SK-N-SH (cell line): ENCODE data around the gene KIF18A. TPM values are rescaled to one million over a fixed set of nuclear protein-coding genes. Genes with fewer than 3 reads are reported as not detected.
A peak's percentile ranks its signal among the peaks of the same experiment; 100 is the strongest.

ENCODE experiments used
- CTCF ChIA-PET: fragments of 300-600, 350-600 bp; formaldehyde crosslinking; extraction: SDS; loops from one replicate; lab custom pipeline; 2021; lab: Yijun Ruan, JAX
- POLR2A ChIA-PET: fragments of 350-600 bp; sonication (Branson Sonifier 250); formaldehyde crosslinking; extraction: SDS; loops from one replicate; lab custom pipeline; 2020; ENCODE audit warnings: antibody characterized with exemption, inconsistent platforms; lab: Yijun Ruan, JAX
- DNase-seq: peaks from one replicate; pipeline ENCODE4 v3.0.0; 2012
- H2AFZ ChIP-seq: fragments of 200-600 bp; sonication (generic); 2 replicates; pipeline ENCODE4 v1.8.1; 2016; ENCODE audit warnings: antibody characterized with exemption, mild to moderate bottlenecking, low read depth
- H3F3A ChIP-seq: fragments of 200-600 bp; sonication (generic); replicated peaks from 2 replicates; pipeline ENCODE3; 2016; ENCODE audit warnings: antibody characterized with exemption, mild to moderate bottlenecking; ENCODE audit not compliant: insufficient read depth
- H3K27ac ChIP-seq, 2 experiments: fragments of 200-500 bp in 1 of 2; fragments of 200-600 bp in 1 of 2; sonication (Bioruptor generic) in 1 of 2; sonication (generic), shearing (Covaris generic) in 1 of 2; 2 replicates each; pipeline versions ENCODE4 v1.5.1 to v1.6.1; 2014 to 2016; ENCODE audit warnings: low read depth in 2 of 2, inconsistent platforms in 1 of 2, low read length in 1 of 2, mild to moderate bottlenecking in 1 of 2, mixed read lengths in 1 of 2
- H3K27me3 ChIP-seq: fragments of 200-600 bp; sonication (generic), shearing (Covaris generic); 2 replicates; pipeline ENCODE4 v1.6.1; 2016; ENCODE audit warnings: mixed run types; ENCODE audit not compliant: insufficient read depth
- H3K36me3 ChIP-seq, 2 experiments: fragments of 200-500 bp in 1 of 2; fragments of 200-600 bp in 1 of 2; sonication (Bioruptor generic) in 1 of 2; sonication (generic) in 1 of 2; replicated peaks in 1 of 2; 2 replicates each; pipeline versions ENCODE3 to v1.5.1; 2014 to 2016; ENCODE audit warnings: low read length in 1 of 2, mild to moderate bottlenecking in 1 of 2; ENCODE audit not compliant: insufficient read depth in 2 of 2, control insufficient read depth in 1 of 2
- H3K4me1 ChIP-seq, 2 experiments: fragments of 200-500 bp in 1 of 2; fragments of 200-600 bp in 1 of 2; sonication (Bioruptor generic) in 1 of 2; sonication (generic), shearing (Covaris generic) in 1 of 2; 2 replicates each; pipeline versions ENCODE4 v1.5.1 to v1.6.1; 2014 to 2016; ENCODE audit warnings: low read depth in 1 of 2, low read length in 1 of 2, mixed run types in 1 of 2; ENCODE audit not compliant: insufficient read depth in 2 of 2, control insufficient read depth in 1 of 2
- H3K4me2 ChIP-seq: fragments of 200-600 bp; sonication (generic), shearing (Covaris generic); 2 replicates; pipeline ENCODE4 v1.6.1; 2017; ENCODE audit warnings: mixed run types
- H3K4me3 ChIP-seq, 2 experiments: fragments of 200-500 bp in 1 of 2; fragments of 200-600 bp in 1 of 2; sonication (Bioruptor generic) in 1 of 2; sonication (generic), shearing (Covaris generic) in 1 of 2; 2 replicates each; pipeline versions ENCODE4 v1.5.1 to v1.8.1; 2014 to 2016; ENCODE audit warnings: low read depth in 2 of 2, inconsistent platforms in 1 of 2, low read length in 1 of 2, mild to moderate bottlenecking in 1 of 2, mixed read lengths in 1 of 2, moderate library complexity in 1 of 2
- H3K79me2 ChIP-seq: fragments of 200-600 bp; sonication (generic); 2 replicates; pipeline ENCODE4 v1.8.1; 2017; ENCODE audit warnings: mild to moderate bottlenecking; ENCODE audit not compliant: insufficient read depth
- H3K9ac ChIP-seq: fragments of 200-600 bp; sonication (generic); 2 replicates; pipeline ENCODE4 v1.6.1; 2017; ENCODE audit warnings: mixed run types
- H3K9me2 ChIP-seq: fragments of 200-600 bp; sonication (generic); 2 replicates; pipeline ENCODE4 v1.6.1; 2017; ENCODE audit warnings: mixed run types
- H3K9me3 ChIP-seq: fragments of 200-600 bp; sonication (generic); 2 replicates; pipeline ENCODE4 v1.6.1; 2017; ENCODE audit warnings: mixed run types, mild to moderate bottlenecking, moderate library complexity
- H4K20me1 ChIP-seq: fragments of 200-600 bp; sonication (generic); 2 replicates; pipeline ENCODE4 v1.6.1; 2017; ENCODE audit warnings: mild to moderate bottlenecking, mixed run types; ENCODE audit not compliant: insufficient read depth
- CTCF ChIP-seq: fragments of 200-600 bp; sonication (generic); IDR thresholded peaks from 2 replicates; pipeline ENCODE4 v1.6.1; 2017; ENCODE audit warnings: antibody characterized with exemption, mild to moderate bottlenecking, moderate library complexity
- EP300 ChIP-seq, 2 experiments: IDR thresholded peaks; 2 replicates each; pipeline versions ENCODE4 v1.4.0 to v1.6.1; 2012; ENCODE audit warnings: borderline replicate concordance in 1 of 2, low read depth in 1 of 2, low read length in 1 of 2
- EZH2phosphoT487 ChIP-seq: fragments of 200-600 bp; sonication (generic); IDR thresholded peaks from 2 replicates; pipeline ENCODE4 v1.6.1; 2017; ENCODE audit warnings: low read depth, mixed run types, mild to moderate bottlenecking, antibody characterized with exemption, moderate library complexity, borderline replicate concordance
- FOSL2 ChIP-seq: IDR thresholded peaks from 2 replicates; pipeline ENCODE4 v1.4.0; 2012; ENCODE audit warnings: low read depth, mild to moderate bottlenecking, moderate library complexity, borderline replicate concordance
- FOXJ3 ChIP-seq: sonication (generic); formaldehyde crosslinking; IDR thresholded peaks from 2 replicates; pipeline ENCODE4 v1.5.1; 2020; ENCODE audit warnings: mild to moderate bottlenecking, missing genetic modification reagents
- FOXM1 ChIP-seq: IDR thresholded peaks from 2 replicates; pipeline ENCODE4 v1.4.0; 2012; ENCODE audit warnings: low read depth, mild to moderate bottlenecking
- GABPA ChIP-seq: IDR thresholded peaks from 2 replicates; pipeline ENCODE4 v1.4.0; 2012; ENCODE audit warnings: low read depth, mild to moderate bottlenecking
- GATA2 ChIP-seq: sonication (generic); formaldehyde crosslinking; IDR thresholded peaks from 2 replicates; pipeline ENCODE4 v1.5.0; 2020; ENCODE audit warnings: mild to moderate bottlenecking, missing genetic modification reagents
- IRF3 ChIP-seq: fragments of 150-350 bp; IDR thresholded peaks from 2 replicates; pipeline ENCODE4 v1.6.1; 2016; ENCODE audit warnings: mild to moderate bottlenecking, low read depth, low read length
- MAX ChIP-seq: IDR thresholded peaks from 2 replicates; pipeline ENCODE4 v1.4.0; 2012; ENCODE audit warnings: low read depth
- MEF2A ChIP-seq: IDR thresholded peaks from 2 replicates; pipeline ENCODE4 v1.4.0; 2012; ENCODE audit warnings: low read depth, borderline replicate concordance
- MXI1 ChIP-seq: IDR thresholded peaks from 2 replicates; pipeline ENCODE4 v1.6.1; 2012; ENCODE audit warnings: mild to moderate bottlenecking, low read depth, low read length, improper control_type of control experiment
- NFIC ChIP-seq: IDR thresholded peaks from 2 replicates; pipeline ENCODE4 v1.4.0; 2012; ENCODE audit warnings: borderline replicate concordance
- POLR2AphosphoS5 ChIP-seq: IDR thresholded peaks from 2 replicates; pipeline ENCODE4 v1.6.1; 2012; ENCODE audit warnings: low read depth, low read length
- RXRA ChIP-seq: IDR thresholded peaks from 2 replicates; pipeline ENCODE4 v1.4.0; 2012; ENCODE audit warnings: low read depth, mild to moderate bottlenecking, borderline replicate concordance
- TAF1 ChIP-seq: IDR thresholded peaks from 2 replicates; pipeline ENCODE4 v1.6.1; 2012; ENCODE audit warnings: low read depth, mild to moderate bottlenecking, low read length, moderate library complexity, borderline replicate concordance
- TCF12 ChIP-seq: IDR thresholded peaks from 2 replicates; pipeline ENCODE4 v1.4.0; 2012
- TEAD4 ChIP-seq: IDR thresholded peaks from 2 replicates; pipeline ENCODE4 v1.4.0; 2012; ENCODE audit warnings: mild to moderate bottlenecking, borderline replicate concordance; ENCODE audit not compliant: insufficient read depth
- USF2 ChIP-seq: fragments of 150-350 bp; IDR thresholded peaks from 2 replicates; pipeline ENCODE4 v1.6.1; 2017; ENCODE audit warnings: antibody characterized with exemption, low read length, low read depth, borderline replicate concordance
- YY1 ChIP-seq: IDR thresholded peaks from 2 replicates; pipeline ENCODE4 v1.4.0; 2012; ENCODE audit warnings: low read depth, mild to moderate bottlenecking
- WGBS: methylation state at CpG from one replicate; pipeline ENCODE4 v1.1.6; 2017; ENCODE audit warnings: low lambda C conversion rate; 5-methylcytosine and 5-hydroxymethylcytosine counted together
- polyA plus RNA-seq, 3 experiments: library from polyadenylated mRNA; depleted of rRNA; stranded (reverse); fragments of >200 nt; gene quantifications; 2 replicates each; pipeline ENCODE4 v1.2.3, GENCODE V29; 2012

Gene KIF18A
- polyA plus RNA-seq, 1 of the 3 experiments (the other 2 are of a cell fraction), result 3.8 TPM

- Histone ChIP-seq H3K9ac (peak overlapping the region; percentile 85), H3K4me2 (peak overlapping the region; percentile 86), H3K36me3 (peaks cover 0 to 3% of the 10 kb centered on the region in 2 experiments), H3K9me2 (no peaks in the 10 kb centered on the region), H3K9me3 (no peaks in the 10 kb centered on the region), H3F3A (peaks cover 22% of the 10 kb centered on the region), H3K4me1 (peaks cover 17 to 51% of the 10 kb centered on the region in 2 experiments; a peak in 3 of 4 replicates), H3K4me3 (peak overlapping the region; percentile 82 to 87), H4K20me1 (no peaks in the 10 kb centered on the region), H3K27me3 (no peaks in the 10 kb centered on the region), H2AFZ (peak overlapping the region; percentile 57), H3K79me2 (peaks cover 89% of the 10 kb centered on the region), H3K27ac (peak overlapping the region; percentile 73 to 91; a peak in 3 of 4 replicates)
- ChIA-PET POLR2A (no interaction called here), CTCF (interaction anchor here (0.6 to 1.4 kb wide), 3 partner anchors 18 to 407 kb away, joined by 3 to 4 read pairs (median 3); no protein-coding TSS in a partner anchor)
- no peak for DNase-seq
- TF ChIP-seq CTCF (no peak), MAX (no peak), NFIC (no peak), TEAD4 (no peak), EZH2phosphoT487 (no peak), MEF2A (no peak), EP300 (IDR thresholded peaks at IDR 0.05; ENCODE audit: borderline replicate concordance in 1 of 2, low read depth in 1 of 2, low read length in 1 of 2) (no peak), MXI1 (no peak), FOXM1 (no peak), GATA2 (CRISPR knock-in tag) (no peak), POLR2AphosphoS5 (no peak), USF2 (no peak), IRF3 (no peak), FOSL2 (no peak), FOXJ3 (CRISPR knock-in tag) (no peak), TAF1 (no peak), YY1 (no peak), RXRA (no peak), TCF12 (no peak), GABPA (no peak)
- 48% methylated on average over 14 of the region's 14 CpGs for WGBS
Observed at GRCh38 chr11:28106353-28107043, 1.5 kb downstream of the KIF18A start.
